Activated naive CD4-positive, alpha-beta T cell treated with anti-CD3 and anti-CD28 coated beads, Interleukin-2, amount 50 U/mL, for 24 hours (primary cell): ENCODE results near the gene USP8.
"Not testable (repeated sequence)": the region's sequence is repeated elsewhere in the genome, so short reads cannot be mapped to it uniquely, and the experiment has no call there.

ENCODE experiments used
- H3K27ac Mint-ChIP-seq: one replicate; pipeline ENCODE4 v1.8.0; 2021; ENCODE audit warnings: mild to moderate bottlenecking, mixed read lengths
- H3K27me3 Mint-ChIP-seq: one replicate; pipeline ENCODE4 v1.8.0; 2021; ENCODE audit warnings: mixed read lengths
- H3K36me3 Mint-ChIP-seq: one replicate; pipeline ENCODE4 v1.8.0; 2021; ENCODE audit warnings: mixed read lengths
- H3K4me1 Mint-ChIP-seq: one replicate; pipeline ENCODE4 v1.8.0; 2021; ENCODE audit warnings: mixed read lengths
- H3K4me3 Mint-ChIP-seq: one replicate; pipeline ENCODE4 v1.8.0; 2021; ENCODE audit warnings: mild to moderate bottlenecking, mixed read lengths
- H3K9me3 Mint-ChIP-seq: one replicate; pipeline ENCODE4 v1.8.0; 2021; ENCODE audit warnings: mixed read lengths

The USP8 gene

DNA sequence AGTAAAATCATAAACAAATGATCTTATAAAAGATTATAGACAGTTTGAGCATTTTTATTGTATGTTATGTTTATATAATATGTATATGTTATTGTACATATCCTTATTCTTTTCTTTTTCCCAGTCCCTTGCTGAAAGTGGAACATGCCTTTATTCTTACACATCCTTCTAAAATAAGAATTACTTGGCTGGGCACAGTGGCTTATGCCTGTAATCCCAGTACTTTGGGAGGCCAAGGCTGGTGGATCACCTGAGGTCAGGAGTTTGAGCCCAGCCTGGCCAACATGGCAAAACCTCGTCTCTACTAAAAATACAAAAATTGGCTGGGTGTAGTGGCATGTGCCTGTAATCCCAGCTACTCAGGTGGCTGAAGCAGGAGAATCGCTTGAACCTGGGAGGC, 70.3 kb downstream of the USP8 start:
- H3K27me3 Mint-ChIP-seq, H3K4me1 Mint-ChIP-seq, H3K36me3 Mint-ChIP-seq, H3K9me3 Mint-ChIP-seq, H3K27ac Mint-ChIP-seq, H3K4me3 Mint-ChIP-seq: not testable (repeated sequence)

- no peak overlapping the region for H3K27ac Mint-ChIP-seq
- no peaks in the 10 kb centered on the region for H3K4me1 Mint-ChIP-seq
- H3K27me3 Mint-ChIP-seq = no peaks in the 10 kb centered on the region
- H3K9me3 Mint-ChIP-seq = no peaks in the 10 kb centered on the region
- no peak overlapping the region for H3K4me3 Mint-ChIP-seq
- H3K36me3 Mint-ChIP-seq = peaks cover 13% of the 10 kb centered on the region
Measured at GRCh38 chr15:50496692-50497091, 72.5 kb downstream of the USP8 start.

GRCh38 chr15:50500352-50500751, 76.1 kb downstream of the USP8 start:
- Mint-ChIP-seq H3K27me3 (no peaks in the 10 kb centered on the region), H3K36me3 (peaks cover 13% of the 10 kb centered on the region), H3K4me3 (no peak overlapping the region), H3K9me3 (no peaks in the 10 kb centered on the region), H3K27ac (no peak overlapping the region), H3K4me1 (no peaks in the 10 kb centered on the region)

GRCh38 chr15:50501815-50502214, 77.6 kb downstream of the USP8 start:
- peaks cover 12% of the 10 kb centered on the region for H3K36me3 Mint-ChIP-seq
- H3K4me1 Mint-ChIP-seq = no peaks in the 10 kb centered on the region
- no peak overlapping the region for H3K27ac Mint-ChIP-seq
- no peak overlapping the region for H3K4me3 Mint-ChIP-seq
- H3K27me3 Mint-ChIP-seq = no peaks in the 10 kb centered on the region
- H3K9me3 Mint-ChIP-seq = no peaks in the 10 kb centered on the region

- H3K4me3 Mint-ChIP-seq = no peak overlapping the region
- peaks cover 12% of the 10 kb centered on the region for H3K36me3 Mint-ChIP-seq
- H3K27ac Mint-ChIP-seq = no peak overlapping the region
- no peaks in the 10 kb centered on the region for H3K4me1 Mint-ChIP-seq
- H3K9me3 Mint-ChIP-seq = no peaks in the 10 kb centered on the region
- H3K27me3 Mint-ChIP-seq = no peaks in the 10 kb centered on the region
Measured at GRCh38 chr15:50503144-50503543, 78.9 kb downstream of the USP8 start.

DNA sequence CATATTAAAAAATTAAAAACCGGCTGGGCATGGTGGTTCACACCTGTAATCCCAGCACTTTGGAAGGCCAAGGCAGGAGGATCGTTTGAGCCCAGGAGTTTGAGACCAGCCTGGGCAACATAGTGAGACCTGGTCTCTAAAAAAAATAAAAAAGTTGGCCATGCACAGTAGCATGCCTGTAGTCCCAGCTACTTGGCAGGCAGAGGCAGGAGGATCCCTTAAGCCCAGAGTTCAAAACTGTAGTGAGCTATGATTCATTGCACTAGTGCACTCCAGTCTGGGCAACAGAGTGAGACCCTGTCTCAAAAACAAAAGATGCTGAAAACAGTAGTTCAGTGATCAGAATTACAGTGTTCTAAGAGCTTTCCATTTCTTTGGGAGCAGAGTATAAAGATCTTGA, 81.5 kb downstream of the USP8 start:
- not testable (repeated sequence) for H3K4me1 Mint-ChIP-seq, H3K27ac Mint-ChIP-seq, H3K27me3 Mint-ChIP-seq, H3K9me3 Mint-ChIP-seq, H3K36me3 Mint-ChIP-seq, H3K4me3 Mint-ChIP-seq

GRCh38 chr15:50506121-50506520, 81.9 kb downstream of the USP8 start:
- Mint-ChIP-seq H3K27ac (no peak overlapping the region), H3K4me3 (no peak overlapping the region), H3K4me1 (no peaks in the 10 kb centered on the region), H3K9me3 (no peaks in the 10 kb centered on the region), H3K27me3 (no peaks in the 10 kb centered on the region), H3K36me3 (peaks cover 4% of the 10 kb centered on the region)

GRCh38 chr15:50513001-50513400, 88.8 kb downstream of the USP8 start:
- H3K4me1 Mint-ChIP-seq = no peaks in the 10 kb centered on the region
- H3K27me3 Mint-ChIP-seq = no peaks in the 10 kb centered on the region
- no peak overlapping the region for H3K27ac Mint-ChIP-seq
- no peak overlapping the region for H3K4me3 Mint-ChIP-seq
- H3K36me3 Mint-ChIP-seq = peaks cover 3% of the 10 kb centered on the region
- no peaks in the 10 kb centered on the region for H3K9me3 Mint-ChIP-seq

DNA sequence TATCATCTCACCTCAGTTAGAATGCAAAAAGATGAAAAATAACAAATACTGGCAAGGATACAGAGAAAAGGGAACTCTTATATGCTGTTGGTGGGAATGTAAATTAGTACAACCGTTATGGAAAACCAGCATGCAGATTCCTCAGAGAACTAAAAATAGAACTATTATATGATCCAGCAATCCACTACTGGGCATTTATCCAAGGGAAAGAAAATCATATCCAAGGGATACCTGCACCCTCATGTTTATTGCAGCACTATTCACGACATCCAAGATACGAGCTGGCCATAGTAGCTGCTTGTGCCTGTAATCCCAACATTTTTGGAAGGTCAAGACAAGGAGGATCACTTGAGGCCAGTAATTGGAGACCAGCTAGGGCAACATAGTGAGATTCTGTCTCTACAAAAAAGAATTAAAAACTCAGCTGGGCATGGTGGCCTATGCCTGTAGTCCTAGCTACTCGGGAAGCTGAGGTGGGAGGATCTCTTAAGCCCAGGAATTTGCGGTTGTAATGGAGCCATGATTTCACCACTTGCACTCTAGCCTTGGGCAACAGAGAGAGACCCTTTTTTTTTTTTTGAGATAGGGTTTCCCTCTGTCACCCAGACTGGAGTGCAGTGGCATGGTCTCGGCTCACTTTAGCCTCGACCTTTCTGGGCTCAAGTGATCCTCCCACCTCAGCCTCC, 95.7 kb downstream of the USP8 start:
- peaks cover 5% of the 10 kb centered on the region for H3K9me3 Mint-ChIP-seq
- no peak overlapping the region for H3K27ac Mint-ChIP-seq
- no peaks in the 10 kb centered on the region for H3K27me3 Mint-ChIP-seq
- H3K36me3 Mint-ChIP-seq = peaks cover 3% of the 10 kb centered on the region
- no peaks in the 10 kb centered on the region for H3K4me1 Mint-ChIP-seq
- no peak overlapping the region for H3K4me3 Mint-ChIP-seq

DNA sequence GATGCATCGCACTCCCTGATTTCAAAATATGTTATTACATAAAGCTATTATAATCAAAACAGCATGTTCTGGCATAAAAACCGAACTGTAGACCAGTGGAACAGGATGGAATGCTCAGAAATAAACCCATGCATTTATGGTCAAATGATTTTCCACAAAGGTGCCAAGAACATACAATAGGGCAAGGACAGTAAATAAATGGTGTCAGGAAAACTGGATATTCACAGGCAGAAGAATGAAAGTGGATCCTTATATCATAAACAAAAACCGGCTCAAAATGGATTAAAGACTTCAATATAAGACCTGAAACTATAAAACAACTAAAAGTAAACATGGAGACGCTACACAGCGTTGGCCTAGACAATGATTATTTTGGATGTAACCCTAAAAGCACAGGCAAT, 99.6 kb downstream of the USP8 start:
- H3K27me3 Mint-ChIP-seq = no peaks in the 10 kb centered on the region
- H3K4me1 Mint-ChIP-seq = no peaks in the 10 kb centered on the region
- H3K27ac Mint-ChIP-seq = no peak overlapping the region
- H3K9me3 Mint-ChIP-seq = no peaks in the 10 kb centered on the region
- no peak overlapping the region for H3K4me3 Mint-ChIP-seq
- no peaks in the 10 kb centered on the region for H3K36me3 Mint-ChIP-seq

DNA sequence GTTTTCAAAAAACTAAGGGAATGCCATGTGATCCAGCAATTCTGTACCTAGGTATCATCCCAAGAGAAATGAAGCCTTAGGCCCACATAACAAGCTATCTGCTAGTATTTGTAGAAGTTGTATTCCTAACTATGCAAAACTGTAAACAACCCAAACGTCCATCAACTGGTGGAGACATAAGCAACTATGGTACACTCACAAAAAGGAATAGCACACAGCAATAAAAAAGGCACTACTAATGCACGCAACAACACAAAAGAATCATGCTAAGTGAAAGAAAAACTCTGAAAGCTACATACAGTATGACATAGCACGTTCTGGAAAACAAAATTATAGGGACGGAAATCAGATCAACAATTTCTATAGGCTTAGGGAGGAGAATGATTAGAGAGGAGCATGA, 107.0 kb downstream of the USP8 start:
- no peaks in the 10 kb centered on the region for H3K4me1 Mint-ChIP-seq
- H3K4me3 Mint-ChIP-seq = no peak overlapping the region
- peaks cover 4% of the 10 kb centered on the region for H3K36me3 Mint-ChIP-seq
- H3K27ac Mint-ChIP-seq = no peak overlapping the region
- H3K9me3 Mint-ChIP-seq = no peaks in the 10 kb centered on the region
- no peaks in the 10 kb centered on the region for H3K27me3 Mint-ChIP-seq

DNA sequence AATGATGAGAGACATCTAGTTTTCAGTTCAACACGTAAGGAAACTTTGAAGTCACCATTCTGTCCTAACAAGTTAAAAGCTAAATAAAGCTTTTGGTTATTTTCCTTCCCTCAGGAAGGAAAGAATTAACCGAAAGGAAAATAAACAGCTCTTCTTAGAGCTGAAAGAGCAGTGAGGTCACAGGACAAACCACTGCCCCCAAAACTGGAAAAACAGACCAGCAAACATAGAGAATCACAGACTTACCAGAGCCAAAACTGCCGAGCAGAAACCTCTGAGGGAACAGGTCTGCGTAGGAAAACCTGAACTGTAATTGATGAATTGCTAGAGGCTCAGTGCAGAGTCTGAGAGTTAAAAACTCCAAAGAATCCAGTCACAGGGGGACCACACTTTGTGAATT, 107.6 kb downstream of the USP8 start:
- Mint-ChIP-seq H3K36me3 (peaks cover 4% of the 10 kb centered on the region), H3K27me3 (no peaks in the 10 kb centered on the region), H3K9me3 (no peaks in the 10 kb centered on the region), H3K27ac (no peak overlapping the region), H3K4me1 (no peaks in the 10 kb centered on the region), H3K4me3 (no peak overlapping the region)

GRCh38 chr15:50542887-50543210, 118.6 kb downstream of the USP8 start:
- Mint-ChIP-seq H3K4me1 (no peaks in the 10 kb centered on the region), H3K4me3 (no peak overlapping the region), H3K27me3 (peaks cover 7% of the 10 kb centered on the region), H3K9me3 (no peaks in the 10 kb centered on the region), H3K36me3 (no peaks in the 10 kb centered on the region), H3K27ac (no peak overlapping the region)

DNA sequence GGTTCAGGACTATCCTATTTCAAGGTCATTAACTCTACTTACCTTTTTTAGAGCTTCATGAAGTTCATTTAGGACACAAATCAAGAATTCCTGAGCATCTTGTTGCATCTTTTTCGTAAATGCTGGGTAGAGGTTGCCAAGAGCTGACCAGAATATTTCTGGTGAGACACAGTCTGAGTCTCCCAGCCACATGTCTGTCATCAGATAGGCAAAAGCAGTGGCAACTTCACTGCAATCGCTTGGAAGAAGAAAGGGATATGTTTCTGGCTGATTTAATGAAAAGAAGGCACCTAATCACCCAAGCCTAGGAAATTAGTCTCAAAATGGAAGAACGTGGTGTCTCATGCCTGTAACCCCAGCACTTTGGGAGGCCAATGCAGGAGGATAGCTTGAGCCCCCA, 119.4 kb downstream of the USP8 start:
- Mint-ChIP-seq H3K27ac (no peak overlapping the region), H3K27me3 (peaks cover 7% of the 10 kb centered on the region), H3K9me3 (no peaks in the 10 kb centered on the region), H3K4me1 (no peaks in the 10 kb centered on the region), H3K36me3 (no peaks in the 10 kb centered on the region), H3K4me3 (no peak overlapping the region)

DNA sequence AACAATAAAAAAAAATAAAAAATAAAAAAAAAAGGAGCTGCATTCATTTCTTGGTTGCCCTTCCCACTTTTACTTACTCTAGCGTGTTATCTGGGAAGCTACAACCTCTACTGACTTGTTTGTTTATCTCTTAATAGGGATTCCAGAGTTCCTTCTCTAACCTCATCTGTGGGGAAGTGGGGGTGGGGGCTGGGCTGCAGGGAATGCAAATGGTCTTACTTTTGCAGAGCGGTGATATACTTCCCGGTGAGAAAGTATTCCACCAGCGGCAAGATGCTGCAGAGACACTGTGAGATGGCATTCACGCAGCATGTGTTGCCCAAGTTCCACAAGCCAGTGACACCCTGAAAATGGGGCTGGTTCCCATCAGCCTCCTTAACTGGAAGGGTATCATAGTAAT, 120.2 kb downstream of the USP8 start:
- H3K36me3 Mint-ChIP-seq = no peaks in the 10 kb centered on the region
- no peak overlapping the region for H3K27ac Mint-ChIP-seq
- peaks cover 7% of the 10 kb centered on the region for H3K27me3 Mint-ChIP-seq
- no peak overlapping the region for H3K4me3 Mint-ChIP-seq
- H3K9me3 Mint-ChIP-seq = no peaks in the 10 kb centered on the region
- no peaks in the 10 kb centered on the region for H3K4me1 Mint-ChIP-seq

- Mint-ChIP-seq H3K27ac (no peak within 1 kb of the TSS), H3K4me3 (no peak within 1 kb of the TSS), H3K4me1 (no peaks in the 10 kb centered on the region), H3K27me3 (peaks cover 7% of the 10 kb centered on the region), H3K36me3 (no peaks in the 10 kb centered on the region), H3K9me3 (no peaks in the 10 kb centered on the region)
Measured at GRCh38 chr15:50546566-50546965, 122.4 kb downstream of the USP8 start, which contains the start of gene USP50. Gene USP50 (minus strand): TSS chr15:50546666. CDS start chr15:50546525, 141 bp downstream.

GRCh38 chr15:50549326-50549725, 125.1 kb downstream of the USP8 start:
- H3K27ac Mint-ChIP-seq = no peak overlapping the region
- H3K9me3 Mint-ChIP-seq = no peaks in the 10 kb centered on the region
- H3K27me3 Mint-ChIP-seq = peaks cover 3% of the 10 kb centered on the region
- H3K36me3 Mint-ChIP-seq = no peaks in the 10 kb centered on the region
- H3K4me1 Mint-ChIP-seq = no peaks in the 10 kb centered on the region
- no peak overlapping the region for H3K4me3 Mint-ChIP-seq
